K562 (cell line): ENCODE data around the gene SEMA6B. TPM values are rescaled to one million over a fixed set of nuclear protein-coding genes. Genes with fewer than 3 reads are reported as not detected.

Experiments used
- CBX2 ChIP-seq: fragments of 200-600 bp; sonication (generic); IDR thresholded peaks from one replicate; pipeline ENCODE4 v1.6.1; 2012; ENCODE audit warnings: mild to moderate bottlenecking, low read length, inconsistent platforms; ENCODE audit not compliant: insufficient read depth, poor library complexity, severe bottlenecking
- DACH1 ChIP-seq: fragments of 450-650 bp; IDR thresholded peaks from 2 replicates; pipeline ENCODE4 v1.6.1; 2018; ENCODE audit not compliant: partially characterized antibody
- E2F5 ChIP-seq: sonication (generic); formaldehyde crosslinking; IDR thresholded peaks from 2 replicates; pipeline ENCODE4 v1.8.0; 2022; ENCODE audit warnings: mild to moderate bottlenecking, missing genetic modification reagents
- GTF3C2 ChIP-seq: IDR thresholded peaks from 3 replicates; pipeline ENCODE4 v1.6.1; 2011; ENCODE audit warnings: borderline replicate concordance, mild to moderate bottlenecking, moderate library complexity; ENCODE audit not compliant: insufficient read length; ENCODE audit errors: extremely low read depth
- HOMEZ ChIP-seq: fragments of 250-450 bp; sonication (Bioruptor Pico); IDR thresholded peaks from 2 replicates; pipeline ENCODE4 v1.4.0; 2020; ENCODE audit warnings: mild to moderate bottlenecking, moderate library complexity
- IRF2 ChIP-seq: sonication (generic); formaldehyde crosslinking; IDR thresholded peaks from 2 replicates; pipeline ENCODE4 v1.8.1; 2022; ENCODE audit warnings: mild to moderate bottlenecking, missing genetic modification reagents
- JUN ChIP-seq, 2 experiments: sonication (generic) in 1 of 2; formaldehyde crosslinking in 1 of 2; IDR thresholded peaks; 2 replicates each; pipeline versions ENCODE4 v1.6.1 to v1.8.0; 2012 to 2022; ENCODE audit warnings: borderline replicate concordance in 2 of 2, mild to moderate bottlenecking in 2 of 2, improper control_type of control experiment in 1 of 2, low read depth in 1 of 2, low read length in 1 of 2, missing genetic modification reagents in 1 of 2
- MLLT1 ChIP-seq, 2 experiments: fragments of 450-650 bp; IDR thresholded peaks; 2 replicates each; pipeline ENCODE4 v1.6.1; 2016
- PHF20 ChIP-seq: fragments of 450-650 bp; IDR thresholded peaks from 2 replicates; pipeline ENCODE4 v1.6.1; 2018; ENCODE audit not compliant: partially characterized antibody
- PKNOX1 ChIP-seq: fragments of 450-650 bp; IDR thresholded peaks from 2 replicates; pipeline ENCODE4 v1.6.1; 2016
- TAF1 ChIP-seq: IDR thresholded peaks from 2 replicates; pipeline ENCODE4 v1.6.1; 2011; ENCODE audit warnings: mild to moderate bottlenecking, low read length, moderate library complexity; ENCODE audit not compliant: insufficient read depth, control insufficient read depth, severe bottlenecking; ENCODE audit errors: extremely low read depth
- TBP ChIP-seq: optimal IDR thresholded peaks from 2 replicates; pipeline ENCODE3; 2011; ENCODE audit warnings: low read depth, low read length, improper control_type of control experiment
- THRA ChIP-seq: fragments of 450-650 bp; IDR thresholded peaks from 2 replicates; pipeline ENCODE4 v1.6.1; 2017; ENCODE audit warnings: mild to moderate bottlenecking, moderate library complexity
- ZNF232 ChIP-seq: sonication (generic); formaldehyde crosslinking; IDR thresholded peaks from 2 replicates; pipeline ENCODE4 v1.8.0; 2022; ENCODE audit warnings: mild to moderate bottlenecking, missing genetic modification reagents
- ZNF239 ChIP-seq: fragments of 250-450 bp; sonication (Bioruptor Pico); IDR thresholded peaks from 2 replicates; pipeline ENCODE4 v1.4.0; 2020; ENCODE audit warnings: mild to moderate bottlenecking
- ZNF24 ChIP-seq: fragments of 450-650 bp; IDR thresholded peaks from 2 replicates; pipeline ENCODE4 v1.6.1; 2016
- ZNF561 ChIP-seq: fragments of 450-650 bp; formaldehyde crosslinking; conservative IDR thresholded peaks from 2 replicates; pipeline ENCODE4 v1.4.0; 2020; ENCODE audit warnings: mild to moderate bottlenecking, moderate library complexity
- ZNF778 ChIP-seq: fragments of 450-650 bp; formaldehyde crosslinking; IDR thresholded peaks from 2 replicates; pipeline ENCODE4 v1.4.0; 2020; ENCODE audit warnings: mild to moderate bottlenecking, moderate library complexity
- polyA plus RNA-seq, 8 experiments: library from polyadenylated mRNA; depleted of rRNA in 4 of 8; stranded (reverse) in 5 of 8; unstranded in 3 of 8; fragments of >200 nt; fragmentation: Nextera tagmentation in 2 of 8; fragmentation: Illumina TruSeq in 1 of 8; extraction: Ambion mirVana in 2 of 8; extraction: Trizol in 1 of 8; gene quantifications; 2 replicates each; pipeline versions ENCODE4 v1.2.1 to v1.2.3, GENCODE V29; 2011 to 2014; ENCODE audit warnings: inconsistent platforms in 1 of 8, missing spikeins in 1 of 8
- total RNA-seq, 7 experiments: library from RNA; depleted of rRNA in 6 of 7; stranded (reverse); fragments of >200 nt in 6 of 7; fragmentation: Illumina TruSeq in 2 of 7; extraction: Trizol in 2 of 7; gene quantifications; 2 replicates each; pipeline versions ENCODE4 v1.2.1 to v1.2.3, GENCODE V29; 2011 to 2021; ENCODE audit warnings: low replicate concordance in 1 of 7

Gene SEMA6B
- total and polyA plus RNA-seq, 9 of the 15 experiments (the other 6 are each of a cell fraction or from before 2014, with no cell fraction given), result 0.65 to 4.6 (median 2.5) TPM; not detected in 2

- TF ChIP-seq ZNF778 (no peak), GTF3C2 (no peak), ZNF561 (no peak), JUN (IDR thresholded peaks at IDR 0.05; ENCODE audit: borderline replicate concordance, low read depth, low read length) (no peak), JUN (CRISPR knock-in tag; IDR thresholded peaks at IDR 0.05; ENCODE audit: borderline replicate concordance) (0 out of 2 replicates have a peak, but pooled peaks have one; percentile 69), IRF2 (CRISPR knock-in tag) (no peak), THRA (no peak), TBP (no peak), ZNF232 (CRISPR knock-in tag) (no peak), ZNF24 (0 out of 2 replicates have a peak, but pooled peaks have one; percentile 30), MLLT1 (IDR thresholded peaks at IDR 0.05) (no peak; a peak in 1 of 4 replicates), CBX2 (no peak), TAF1 (no peak), HOMEZ (no peak), PKNOX1 (no peak), E2F5 (CRISPR knock-in tag) (no peak), DACH1 (peak; percentile 65), ZNF239 (CRISPR knock-in tag) (no peak), PHF20 (peak; percentile 41)
These were observed 8.1 kb upstream of the SEMA6B start (continued) for GRCh38 chr19:4567584-4568071.
